HepG2 (cell line): ENCODE measurements around the gene PTAFR. TPM values are rescaled to one million over a fixed set of nuclear protein-coding genes. Genes with fewer than 3 reads are reported as not detected.

Source experiments
- ATAC-seq: fragments of 200-7000 bp; cut with Tn5 transposase; 3 replicates; pipeline ENCODE4 v1.9.1; 2020; ENCODE audit warnings: mild to moderate bottlenecking, moderate library complexity
- BruUV-seq: library from RNA; stranded (reverse); fragments of 400-500 nt; replicated peaks from 2 replicates; lab custom pipeline; 2021; lab: Mats Ljungman, UMichigan
- CTCF ChIA-PET: fragments of 300-600 bp; formaldehyde crosslinking; extraction: SDS; loops from one replicate; lab custom pipeline; 2021; ENCODE audit warnings: low total read pairs, inconsistent platforms, low intra/inter-chr PET ratio; lab: Yijun Ruan, JAX
- POLR2A ChIA-PET: fragments of 350-600 bp; sonication (Branson Sonifier 250); formaldehyde crosslinking; loops from one replicate; lab custom pipeline; 2020; ENCODE audit warnings: antibody characterized with exemption, inconsistent platforms; lab: Yijun Ruan, JAX
- DNase-seq: peaks from one replicate; pipeline ENCODE4 v3.0.0-alpha.2; 2015; ENCODE audit warnings: low spot score
- FAIRE-seq: peaks from 3 replicates; lab custom pipeline; 2011; peaks lifted over from hg19 to GRCh38; lab: Jason Lieb, UNC
- H2AFZ ChIP-seq: one replicate; pipeline ENCODE4 v1.6.1; 2011; ENCODE audit warnings: low read length, inconsistent platforms
- H3K27ac ChIP-seq: fragments of 300-600 bp; 3 replicates; pipeline ENCODE4 v1.8.0; 2011; ENCODE audit warnings: mixed run types, mild to moderate bottlenecking, mixed read lengths, low read length, inconsistent platforms; ENCODE audit not compliant: insufficient read depth; ENCODE audit errors: extremely low read length
- H3K27me3 ChIP-seq, 2 experiments: fragments of 200-600 bp in 1 of 2; 2 replicates in 1 of 2; 3 replicates in 1 of 2; pipeline versions ENCODE4 v1.6.0 to v1.8.0; 2011; ENCODE audit warnings: low read length in 2 of 2, mild to moderate bottlenecking in 2 of 2, moderate library complexity in 2 of 2, inconsistent platforms in 1 of 2; ENCODE audit not compliant: insufficient read depth in 2 of 2, control insufficient read depth in 1 of 2
- H3K36me3 ChIP-seq, 2 experiments: fragments of 200-600 bp in 1 of 2; replicated peaks in 1 of 2; 2 replicates in 1 of 2; 3 replicates in 1 of 2; pipeline versions ENCODE4 v1.5.1 to v1.8.0; 2011; ENCODE audit warnings: low read length in 2 of 2, inconsistent platforms in 1 of 2; ENCODE audit not compliant: insufficient read depth in 2 of 2, control insufficient read depth in 1 of 2
- H3K4me1 ChIP-seq: 2 replicates; pipeline ENCODE4 v1.5.1; 2012; ENCODE audit warnings: low read length, inconsistent platforms; ENCODE audit not compliant: insufficient read depth
- H3K4me2 ChIP-seq: 2 replicates; pipeline ENCODE4 v1.6.0; 2011; ENCODE audit warnings: low read depth, low read length, inconsistent platforms
- H3K4me3 ChIP-seq, 3 experiments: fragments of 200-600 bp in 1 of 3; sonication (generic), shearing (Covaris generic) in 1 of 3; replicated peaks in 1 of 3; 2 replicates each; pipeline ENCODE4 v1.5.1; 2011 to 2016; ENCODE audit warnings: low read length in 3 of 3, inconsistent platforms in 2 of 3, low read depth in 2 of 3, mild to moderate bottlenecking in 2 of 3, control low read depth in 1 of 3, mixed read lengths in 1 of 3; ENCODE audit not compliant: insufficient read depth in 1 of 3
- H3K79me2 ChIP-seq: one replicate; pipeline ENCODE4 v1.6.1; 2011; ENCODE audit warnings: low read length, inconsistent platforms; ENCODE audit not compliant: insufficient read depth
- H3K9ac ChIP-seq: 2 replicates; pipeline ENCODE4 v1.6.0; 2011; ENCODE audit warnings: mild to moderate bottlenecking, low read depth, low read length, inconsistent platforms; ENCODE audit not compliant: insufficient read depth
- H3K9me3 ChIP-seq: 2 replicates; pipeline ENCODE4 v1.5.1; 2012; ENCODE audit warnings: mild to moderate bottlenecking, low read length
- H4K20me1 ChIP-seq: 2 replicates; pipeline ENCODE4 v1.6.0; 2011; ENCODE audit warnings: inconsistent platforms, mild to moderate bottlenecking, low read length, moderate library complexity; ENCODE audit not compliant: insufficient read depth
- HIC2 ChIP-seq: sonication (generic); formaldehyde crosslinking; IDR thresholded peaks from 2 replicates; pipeline ENCODE4 v1.9.0; 2022; ENCODE audit warnings: low read depth, missing genetic modification reagents
- HOXA3 ChIP-seq: sonication (generic); formaldehyde crosslinking; IDR thresholded peaks from 2 replicates; pipeline ENCODE4 v1.5.0; 2020; ENCODE audit warnings: missing genetic modification reagents
- KDM5A ChIP-seq: fragments of 200-600 bp; sonication (generic); IDR thresholded peaks from 2 replicates; pipeline ENCODE4 v1.7.0; 2018; ENCODE audit warnings: antibody characterized with exemption, mild to moderate bottlenecking, low read length, borderline replicate concordance
- MIER2 ChIP-seq: IDR thresholded peaks from 2 replicates; pipeline ENCODE4 v1.6.1; 2016; ENCODE audit warnings: missing biosample characterization, missing genetic modification reagents
- NAIF1 ChIP-seq: sonication (generic); formaldehyde crosslinking; IDR thresholded peaks from 2 replicates; pipeline ENCODE4 v1.5.0; 2020; ENCODE audit warnings: mild to moderate bottlenecking, missing genetic modification reagents, borderline replicate concordance
- NFIC ChIP-seq: IDR thresholded peaks from 2 replicates; pipeline ENCODE4 v1.6.1; 2012; ENCODE audit warnings: mild to moderate bottlenecking, low read length, inconsistent platforms
- RNF2 ChIP-seq: fragments of 450-650 bp; conservative IDR thresholded peaks from 2 replicates; pipeline ENCODE4 v1.6.1; 2016; ENCODE audit warnings: low read depth
- TSC22D2 ChIP-seq: sonication (generic); formaldehyde crosslinking; IDR thresholded peaks from 2 replicates; pipeline ENCODE4 v1.5.1; 2020; ENCODE audit warnings: missing genetic modification reagents, mild to moderate bottlenecking, borderline replicate concordance
- ZMYM2 ChIP-seq: sonication (generic); formaldehyde crosslinking; IDR thresholded peaks from 2 replicates; pipeline ENCODE4 v1.8.0; 2022; ENCODE audit warnings: mild to moderate bottlenecking, missing genetic modification reagents
- ZNF160 ChIP-seq: sonication (generic); formaldehyde crosslinking; IDR thresholded peaks from 2 replicates; pipeline ENCODE4 v1.8.0; 2022; ENCODE audit warnings: mild to moderate bottlenecking, inconsistent platforms, missing genetic modification reagents
- ZNF556 ChIP-seq: sonication (generic); formaldehyde crosslinking; IDR thresholded peaks from 2 replicates; pipeline ENCODE4 v1.4.0; 2020; ENCODE audit warnings: mild to moderate bottlenecking, missing genetic modification reagents, borderline replicate concordance
- ZNF567 ChIP-seq: sonication (generic); formaldehyde crosslinking; IDR thresholded peaks from 2 replicates; pipeline ENCODE4 v1.8.1; 2023; ENCODE audit warnings: mild to moderate bottlenecking, missing genetic modification reagents, borderline replicate concordance
- ZNF580 ChIP-seq: IDR thresholded peaks from 2 replicates; pipeline ENCODE4 v1.6.1; 2016; ENCODE audit warnings: low read depth, borderline replicate concordance
- WGBS: methylation state at CpG from one replicate; pipeline ENCODE4 v1.1.6; 2017; ENCODE audit warnings: low lambda C conversion rate; 5-methylcytosine and 5-hydroxymethylcytosine counted together
- in situ Hi-C: cut with HindIII; loops from 2 replicates; pipeline ENCODE4 v1.10.0; 2017; ENCODE audit warnings: low pct_unique_long_range_greater_than_20kb; ENCODE audit not compliant: extremely low pct_ligation_motif_present
- intact Hi-C: fragments of 100-400 bp; cut with micrococcal nuclease; formaldehyde crosslinking; loops from one replicate; pipeline ENCODE4 v1.10.0; 2022; ENCODE audit not compliant: unreplicated experiment
- polyA plus RNA-seq, 8 experiments: library from polyadenylated mRNA; depleted of rRNA in 3 of 8; stranded (reverse) in 7 of 8; unstranded in 1 of 8; fragments of >200 nt; fragmentation: Illumina TruSeq in 4 of 8; extraction: Trizol in 4 of 8; gene quantifications; 2 replicates each; pipeline versions ENCODE4 v1.2.1 to v1.2.3, GENCODE V29; 2011 to 2016; ENCODE audit warnings: low read depth in 4 of 8, missing spikeins in 1 of 8, mixed read lengths in 1 of 8; ENCODE audit not compliant: insufficient read depth in 1 of 8
- total RNA-seq, 5 experiments: library from RNA; depleted of rRNA; stranded (reverse); fragments of >200 nt; fragmentation: Illumina TruSeq; extraction: Trizol; gene quantifications; 2 replicates each; pipeline ENCODE4 v1.2.3, GENCODE V29; 2016; ENCODE audit warnings: low read depth in 1 of 5

Gene PTAFR
- total and polyA plus RNA-seq, 2 of the 13 experiments (the other 11 are each of a cell fraction or from before 2014, with no cell fraction given) = 0.27 to 24.0 TPM

GRCh38 chr1:28127617-28128257 is 48.8 kb downstream of the PTAFR start:
- H3K79me2 ChIP-seq = no peaks in the 10 kb centered on the region
- POLR2A ChIA-PET = no interaction called here
- H3K36me3 ChIP-seq = no peaks in the 10 kb centered on the region
- no peak for DNase-seq
- ATAC-seq = no peak
- TF ChIP-seq NAIF1 (CRISPR knock-in tag) (no peak), HOXA3 (CRISPR knock-in tag) (no peak)
- peaks cover 3 to 17% of the 10 kb centered on the region in 2 experiments; a peak in 4 of 5 replicates for H3K27me3 ChIP-seq
- CTCF ChIA-PET = no interaction called here
- WGBS = 18% methylated on average over 3 of the region's 3 CpGs
- FAIRE-seq = no peak
- H3K4me3 ChIP-seq = no peak overlapping the region
- H2AFZ ChIP-seq = no peak overlapping the region
- no peak overlapping the region for H3K4me2 ChIP-seq
- no peak overlapping the region for H3K9ac ChIP-seq
- no peaks in the 10 kb centered on the region for H3K9me3 ChIP-seq
- BruUV-seq = no TSS peak
- in situ Hi-C loops = no loop called here
- intact Hi-C loops = no loop called here
- no peak overlapping the region for H3K27ac ChIP-seq
- peaks cover 12% of the 10 kb centered on the region for H3K4me1 ChIP-seq
- H4K20me1 ChIP-seq = no peaks in the 10 kb centered on the region

GRCh38 chr1:28126783-28127490 is 49.6 kb downstream of the PTAFR start:
- no peak overlapping the region for H2AFZ ChIP-seq
- H3K27ac ChIP-seq = no peak overlapping the region
- no TSS peak for BruUV-seq
- ATAC-seq (no peak), FAIRE-seq (no peak), DNase-seq (no peak)
- TF ChIP-seq NFIC = no peak
- no peak for TF ChIP-seq TSC22D2 (CRISPR knock-in tag)
- TF ChIP-seq NAIF1 (CRISPR knock-in tag) = no peak
- TF ChIP-seq ZNF556 (CRISPR knock-in tag) = no peak
- no peak for TF ChIP-seq ZNF567 (CRISPR knock-in tag)
- TF ChIP-seq ZNF160 = no peak
- TF ChIP-seq RNF2 = no peak
- TF ChIP-seq MIER2 (CRISPR knock-in tag) = no peak
- no peak for TF ChIP-seq ZMYM2 (CRISPR knock-in tag)
- no peak for TF ChIP-seq KDM5A
- TF ChIP-seq ZNF580 (CRISPR knock-in tag) = no peak
- TF ChIP-seq HIC2 (CRISPR knock-in tag) = no peak
- H3K36me3 ChIP-seq = no peaks in the 10 kb centered on the region
- H3K4me2 ChIP-seq = no peak overlapping the region
- H3K9me3 ChIP-seq = no peaks in the 10 kb centered on the region
- peaks cover 0 to 17% of the 10 kb centered on the region in 2 experiments; a peak in 4 of 5 replicates for H3K27me3 ChIP-seq
- no peaks in the 10 kb centered on the region for H4K20me1 ChIP-seq
- intact Hi-C loops (no loop called here), in situ Hi-C loops (no loop called here)
- H3K79me2 ChIP-seq = no peaks in the 10 kb centered on the region
- no peak overlapping the region for H3K4me3 ChIP-seq
- ChIA-PET POLR2A (no interaction called here), CTCF (no interaction called here)
- H3K9ac ChIP-seq = no peak overlapping the region
- H3K4me1 ChIP-seq = peaks cover 12% of the 10 kb centered on the region
- 5% methylated on average over 5 of the region's 5 CpGs for WGBS
